ENCODE results near the gene LRR1. TPM values are rescaled to one million over a fixed set of nuclear protein-coding genes. Genes with fewer than 3 reads are reported as not detected.
A peak's percentile ranks its signal among the peaks of the same experiment; 100 is the strongest.

LRR1 gene
- total and polyA plus RNA-seq, 7 donors = 2.4 to 7.2 (median 4.9) TPM

DNA sequence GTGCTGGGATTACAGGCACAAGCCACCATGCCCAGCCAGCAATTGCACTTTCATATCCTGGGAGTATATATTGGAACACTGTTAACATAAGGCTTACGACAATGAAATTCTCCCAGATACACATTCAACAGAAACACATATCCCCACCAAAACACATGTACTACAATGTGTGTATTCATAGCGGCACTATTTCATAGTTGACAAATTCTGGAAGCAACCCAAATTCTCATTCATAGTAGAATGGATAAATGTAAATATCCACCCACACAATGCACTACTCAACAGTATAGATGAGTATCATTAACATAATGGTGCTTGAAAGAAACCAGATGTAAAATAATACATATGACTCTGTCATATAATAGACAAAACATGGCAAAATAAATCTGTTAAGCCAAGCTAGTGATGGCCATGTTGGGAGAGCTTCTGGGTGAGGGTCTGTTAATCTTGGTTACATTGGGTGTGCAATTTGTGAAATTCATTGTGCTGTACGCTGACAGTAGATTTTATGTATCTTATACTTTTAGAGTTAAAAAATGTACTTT is 38.9 kb downstream of the LRR1 start:
- Histone ChIP-seq H3K27ac (no peak overlapping the region), H3K9me3 (no peaks in the 10 kb centered on the region), H3K4me3 (no peak overlapping the region), H3K27me3 (ENCODE audit: insufficient read depth in 3 of 3, low read length in 2 of 3) (no peaks in the 10 kb centered on the region), H3K36me3 (ENCODE audit: insufficient read depth in 1 of 2, low read depth in 1 of 2) (peaks cover 5 to 26% of the 10 kb centered on the region in 2 donors), H3K4me1 (peaks cover 12% of the 10 kb centered on the region)
- 91 to 95% (median 93%) methylated on average over 3 of the region's 3 CpGs for WGBS, 3 donors
- ATAC-seq (no peak), DNase-seq (no peak)
- TF ChIP-seq, protein P1, sequence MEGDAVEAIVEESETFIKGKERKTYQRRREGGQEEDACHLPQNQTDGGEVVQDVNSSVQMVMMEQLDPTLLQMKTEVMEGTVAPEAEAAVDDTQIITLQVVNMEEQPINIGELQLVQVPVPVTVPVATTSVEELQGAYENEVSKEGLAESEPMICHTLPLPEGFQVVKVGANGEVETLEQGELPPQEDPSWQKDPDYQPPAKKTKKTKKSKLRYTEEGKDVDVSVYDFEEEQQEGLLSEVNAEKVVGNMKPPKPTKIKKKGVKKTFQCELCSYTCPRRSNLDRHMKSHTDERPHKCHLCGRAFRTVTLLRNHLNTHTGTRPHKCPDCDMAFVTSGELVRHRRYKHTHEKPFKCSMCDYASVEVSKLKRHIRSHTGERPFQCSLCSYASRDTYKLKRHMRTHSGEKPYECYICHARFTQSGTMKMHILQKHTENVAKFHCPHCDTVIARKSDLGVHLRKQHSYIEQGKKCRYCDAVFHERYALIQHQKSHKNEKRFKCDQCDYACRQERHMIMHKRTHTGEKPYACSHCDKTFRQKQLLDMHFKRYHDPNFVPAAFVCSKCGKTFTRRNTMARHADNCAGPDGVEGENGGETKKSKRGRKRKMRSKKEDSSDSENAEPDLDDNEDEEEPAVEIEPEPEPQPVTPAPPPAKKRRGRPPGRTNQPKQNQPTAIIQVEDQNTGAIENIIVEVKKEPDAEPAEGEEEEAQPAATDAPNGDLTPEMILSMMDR (IDR thresholded peaks at IDR 0.05) = no peak
- intact Hi-C loops (cut with DNase I) = loop anchor here in 1 of 2 donors (10.0 kb wide), 2 partner anchors 57 to 217 kb away; partner anchors contain the start of genes KLHDC1 and NEMF

DNA sequence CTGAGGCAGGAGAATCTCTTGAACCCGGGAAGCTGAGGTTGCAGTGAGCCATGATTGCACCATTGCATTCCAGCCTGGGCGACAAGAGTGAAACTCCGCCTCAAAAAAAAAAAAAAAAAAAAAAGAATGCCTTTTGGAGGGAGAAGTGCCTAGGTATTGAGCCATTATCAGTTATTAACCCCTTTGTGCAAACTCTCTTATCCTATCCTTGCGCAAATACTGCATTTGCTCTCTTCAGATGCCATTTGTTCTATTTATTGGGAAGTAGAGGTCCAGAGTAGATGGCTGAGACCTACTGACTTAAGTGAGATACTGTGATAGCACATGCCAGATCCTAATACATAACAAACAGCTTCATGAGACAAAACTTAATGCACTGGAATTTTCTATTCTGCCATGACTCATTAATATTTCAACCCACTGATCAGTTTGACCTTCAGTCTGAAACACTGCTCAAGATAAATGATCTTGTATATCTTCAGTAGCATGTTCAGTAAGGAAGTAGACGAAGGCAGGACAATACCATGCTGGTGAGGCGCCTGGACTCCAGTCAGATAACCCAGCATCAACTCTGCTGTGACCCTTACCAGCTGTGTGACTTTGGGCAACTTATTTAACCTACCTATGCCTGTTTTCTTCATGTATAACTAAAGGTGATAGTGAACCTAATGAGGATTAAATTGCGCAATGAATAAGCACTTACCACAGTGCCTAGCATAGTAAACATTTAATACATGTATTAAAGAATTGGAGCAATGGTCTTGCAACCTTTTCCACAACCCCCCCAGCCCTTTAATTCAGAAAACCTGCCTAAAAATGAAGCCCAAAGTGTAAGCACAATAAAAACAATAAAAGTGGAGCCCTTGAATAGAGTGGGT is 42.0 kb downstream of the LRR1 start:
- Histone ChIP-seq H3K27ac (no peak overlapping the region), H3K4me3 (no peak overlapping the region), H3K4me1 (peaks cover 12% of the 10 kb centered on the region), H3K27me3 (ENCODE audit: insufficient read depth in 3 of 3, low read length in 2 of 3) (no peaks in the 10 kb centered on the region), H3K36me3 (ENCODE audit: insufficient read depth in 1 of 2, low read depth in 1 of 2) (peaks cover 5 to 26% of the 10 kb centered on the region in 2 donors), H3K9me3 (no peaks in the 10 kb centered on the region)
- DNase-seq = no peak
- ATAC-seq = no peak
- 95 to 98% (median 95%) methylated on average over 5 to 7 of the region's 7 CpGs for WGBS, 3 donors
- TF ChIP-seq, protein P1 (IDR thresholded peaks at IDR 0.05) = no peak
- intact Hi-C loops (cut with DNase I) = no loop called here

DNA sequence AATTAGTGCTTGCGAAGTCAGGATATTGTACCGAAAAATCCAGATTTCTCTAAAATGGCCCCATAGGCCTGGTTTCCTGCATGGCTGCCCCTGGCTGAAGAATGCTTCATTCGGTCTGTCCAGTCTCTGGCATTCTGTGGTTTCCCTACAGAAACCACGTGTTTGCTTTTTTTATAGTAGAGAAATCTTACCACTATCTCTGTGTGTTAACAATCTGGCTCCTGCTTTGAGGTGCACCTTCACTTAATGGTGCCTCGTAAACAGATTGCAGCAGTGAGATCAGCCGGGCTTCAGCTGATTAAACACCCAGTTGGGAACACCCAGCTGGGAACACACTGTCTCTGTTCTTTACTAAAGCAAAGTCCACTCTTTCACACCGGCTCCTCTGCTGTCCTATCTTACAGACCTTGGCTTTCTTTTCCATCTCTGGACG is 43.0 kb downstream of the LRR1 start:
- DNase-seq = no peak
- Histone ChIP-seq H3K27me3 (ENCODE audit: insufficient read depth in 3 of 3, low read length in 2 of 3) (no peaks in the 10 kb centered on the region), H3K4me3 (no peak overlapping the region), H3K9me3 (no peaks in the 10 kb centered on the region), H3K27ac (peak overlapping the region; percentile 48), H3K4me1 (peaks cover 7% of the 10 kb centered on the region), H3K36me3 (ENCODE audit: insufficient read depth in 1 of 2, low read depth in 1 of 2) (peaks cover 3 to 21% of the 10 kb centered on the region in 2 donors)
- WGBS, 3 donors = 61 to 70% (median 63%) methylated on average over 8 of the region's 8 CpGs
- ATAC-seq = peak in 2 of 4 donors; percentile 47 to 49
- intact Hi-C loops (cut with DNase I) = no loop called here
- TF ChIP-seq, protein P1 (IDR thresholded peaks at IDR 0.05) = no peak

DNA sequence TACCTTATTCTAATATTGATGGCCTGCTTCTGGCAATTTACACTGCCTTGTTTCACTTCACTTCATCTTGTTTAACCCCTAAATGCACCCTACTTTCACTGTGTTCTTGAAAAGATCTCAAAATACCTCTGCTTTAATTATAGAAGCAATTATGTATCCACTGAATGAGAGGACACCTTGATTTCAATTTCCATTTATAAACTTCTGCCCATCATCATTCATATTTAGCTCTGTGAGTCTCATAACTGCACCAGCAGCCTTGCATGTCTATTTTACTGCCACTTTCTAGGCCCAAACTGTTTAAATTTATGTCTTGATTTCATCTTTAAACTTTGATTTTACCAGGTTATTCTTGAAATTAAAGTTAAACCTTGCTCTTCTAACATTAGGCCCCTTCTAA is 43.4 kb downstream of the LRR1 start:
- DNase-seq (no peak), ATAC-seq (peak in 1 of 4 donors; percentile 22)
- Histone ChIP-seq H3K36me3 (ENCODE audit: insufficient read depth in 1 of 2, low read depth in 1 of 2) (peaks cover 0 to 17% of the 10 kb centered on the region in 2 donors), H3K4me1 (peaks cover 7% of the 10 kb centered on the region), H3K4me3 (no peak overlapping the region), H3K27me3 (ENCODE audit: insufficient read depth in 3 of 3, low read length in 2 of 3) (no peaks in the 10 kb centered on the region), H3K27ac (peak overlapping the region; percentile 48), H3K9me3 (no peaks in the 10 kb centered on the region)
- TF ChIP-seq, protein P1 (IDR thresholded peaks at IDR 0.05) = no peak
- intact Hi-C loops (cut with DNase I) = no loop called here
